Uterus (tissue), 4 donors: ENCODE data around the gene SLC13A3. TPM values are rescaled to one million over a fixed set of nuclear protein-coding genes. Genes with fewer than 3 reads are reported as not detected.

ENCODE experiments used
- DNase-seq, 2 donors: peaks; one replicate each; pipeline ENCODE4 v3.0.0-alpha.2; 2019 to 2020
- H3K27ac ChIP-seq, 2 donors: fragments of 200-600 bp; sonication (generic); 1 replicate in 1 of 2; 2 replicates in 1 of 2; pipeline ENCODE4 v1.5.1; 2016 to 2018
- H3K27me3 ChIP-seq, 2 donors: fragments of 200-600 bp; sonication (generic); one replicate each; pipeline ENCODE4 v1.5.1; 2018 to 2019; ENCODE audit warnings: control low read depth in 1 of 2
- H3K36me3 ChIP-seq, 2 donors: fragments of 200-600 bp; sonication (generic); one replicate each; pipeline ENCODE4 v1.5.1; 2019; ENCODE audit warnings: control low read depth in 1 of 2
- H3K4me1 ChIP-seq, 2 donors: fragments of 200-600 bp; sonication (generic); one replicate each; pipeline ENCODE4 v1.5.1; 2018 to 2019; ENCODE audit warnings: control low read depth in 1 of 2
- H3K4me3 ChIP-seq, 2 donors: fragments of 200-600 bp; sonication (generic); 1 replicate in 1 of 2; 2 replicates in 1 of 2; pipeline ENCODE4 v1.5.1; 2018 to 2019; ENCODE audit warnings: mild to moderate bottlenecking in 1 of 2
- H3K9me3 ChIP-seq, 2 donors: fragments of 200-600 bp; sonication (generic); one replicate each; pipeline ENCODE4 v1.5.1; 2019; ENCODE audit warnings: control low read depth in 1 of 2
- POLR2A ChIP-seq, 2 donors: fragments of 450-650 bp; IDR thresholded peaks; one replicate each; pipeline ENCODE4 v1.6.1; 2016; ENCODE audit warnings: antibody characterized with exemption in 2 of 2, mild to moderate bottlenecking in 1 of 2, moderate library complexity in 1 of 2
- intact Hi-C: fragments of 100-400 bp; cut with DNase I; formaldehyde crosslinking; loops from one replicate; pipeline ENCODE4 v1.15.1; 2023; ENCODE audit warnings: low total_unique reads
- total RNA-seq, 4 donors: library from RNA; depleted of rRNA in 3 of 4; stranded (reverse); fragments of >200 nt in 3 of 4; gene quantifications; one replicate each; pipeline versions ENCODE4 v1.1.0 to v1.2.4, GENCODE V29; 2014 to 2023
- TF ChIP-seq, protein P1 (sequence below), 4 experiments: fragments of 200-600 bp in 2 of 4; fragments of 450-650 bp in 2 of 4; sonication (generic) in 2 of 4; IDR thresholded peaks; one replicate each; pipeline ENCODE4 v1.5.1; 2016 to 2019; ENCODE audit warnings: antibody characterized with exemption in 4 of 4, mild to moderate bottlenecking in 2 of 4, moderate library complexity in 1 of 4
- donor health status: DM: yes; HTN: yes; CAD: no.

Gene SLC13A3
- total RNA-seq, 4 donors from 2014 or later, result under 0.01 to 4.2 (median 4.2) TPM; not detected in 1

DNA sequence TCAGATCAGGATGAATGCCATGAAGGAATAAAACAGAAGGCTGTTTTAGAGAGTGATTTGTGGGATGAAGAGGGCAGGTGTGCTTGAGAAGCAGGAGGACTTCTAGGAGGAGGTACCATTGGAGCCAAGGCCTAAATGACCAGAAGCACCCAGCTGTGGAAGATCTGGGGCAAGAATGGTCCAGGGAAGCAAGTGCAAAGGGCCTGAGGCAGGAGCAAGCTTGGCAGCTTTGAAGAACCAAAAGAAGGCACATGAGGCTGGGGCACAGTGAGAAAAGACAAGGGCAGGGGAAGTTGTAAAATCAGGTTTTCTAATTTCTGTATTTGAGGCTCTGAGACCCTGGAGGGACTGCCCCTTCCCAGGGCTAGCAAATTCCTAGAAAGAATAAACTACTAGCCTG, 9.8 kb downstream of the SLC13A3 start:
- Histone ChIP-seq H3K36me3 (no peaks in the 10 kb centered on the region), H3K27ac (no peak overlapping the region), H3K4me3 (no peak overlapping the region), H3K4me1 (no peaks in the 10 kb centered on the region), H3K27me3 (no peaks in the 10 kb centered on the region), H3K9me3 (no peaks in the 10 kb centered on the region)
- intact Hi-C loops, result no loop called here
- TF ChIP-seq, protein P1, sequence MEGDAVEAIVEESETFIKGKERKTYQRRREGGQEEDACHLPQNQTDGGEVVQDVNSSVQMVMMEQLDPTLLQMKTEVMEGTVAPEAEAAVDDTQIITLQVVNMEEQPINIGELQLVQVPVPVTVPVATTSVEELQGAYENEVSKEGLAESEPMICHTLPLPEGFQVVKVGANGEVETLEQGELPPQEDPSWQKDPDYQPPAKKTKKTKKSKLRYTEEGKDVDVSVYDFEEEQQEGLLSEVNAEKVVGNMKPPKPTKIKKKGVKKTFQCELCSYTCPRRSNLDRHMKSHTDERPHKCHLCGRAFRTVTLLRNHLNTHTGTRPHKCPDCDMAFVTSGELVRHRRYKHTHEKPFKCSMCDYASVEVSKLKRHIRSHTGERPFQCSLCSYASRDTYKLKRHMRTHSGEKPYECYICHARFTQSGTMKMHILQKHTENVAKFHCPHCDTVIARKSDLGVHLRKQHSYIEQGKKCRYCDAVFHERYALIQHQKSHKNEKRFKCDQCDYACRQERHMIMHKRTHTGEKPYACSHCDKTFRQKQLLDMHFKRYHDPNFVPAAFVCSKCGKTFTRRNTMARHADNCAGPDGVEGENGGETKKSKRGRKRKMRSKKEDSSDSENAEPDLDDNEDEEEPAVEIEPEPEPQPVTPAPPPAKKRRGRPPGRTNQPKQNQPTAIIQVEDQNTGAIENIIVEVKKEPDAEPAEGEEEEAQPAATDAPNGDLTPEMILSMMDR (IDR thresholded peaks at IDR 0.05), result no peak
- TF ChIP-seq POLR2A (IDR thresholded peaks at IDR 0.05), result no peak
- DNase-seq, result no peak

DNA sequence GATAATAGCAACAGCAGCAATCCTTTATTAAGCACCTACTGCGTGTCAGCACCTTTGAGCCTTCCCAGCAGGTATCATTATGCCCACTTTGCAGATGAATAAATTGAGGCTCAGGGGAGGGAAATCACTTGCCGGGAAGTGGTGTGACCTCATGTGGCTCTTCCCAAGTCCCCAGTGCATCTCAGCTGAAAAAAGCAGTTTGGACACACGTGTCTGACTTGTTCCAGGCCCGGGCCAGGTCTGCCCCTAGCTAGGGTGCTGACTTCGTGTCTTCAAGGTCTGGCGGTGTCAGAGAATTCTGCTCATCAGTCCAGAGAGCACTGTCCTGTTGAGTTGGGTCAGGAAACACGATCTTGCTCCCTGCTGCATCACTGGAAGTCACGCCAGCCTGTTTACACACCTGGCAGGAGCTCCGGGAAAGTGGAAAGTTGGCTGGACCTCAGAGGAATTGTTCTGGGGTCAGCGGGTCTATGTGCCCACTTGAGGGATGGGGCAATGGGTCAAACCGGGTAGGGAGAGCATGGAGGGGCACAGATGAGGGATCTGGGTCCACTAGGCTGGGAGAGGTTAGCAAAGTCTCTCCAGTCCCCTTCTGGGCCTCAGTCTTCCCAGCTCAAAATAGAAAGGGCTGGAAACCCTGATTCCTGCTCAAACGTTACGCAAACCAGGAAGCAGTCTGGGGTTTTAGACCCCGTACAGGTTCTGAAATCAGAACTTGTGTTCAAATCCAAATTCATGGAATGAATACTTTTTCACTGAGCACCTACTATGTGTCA, 10.5 kb downstream of the SLC13A3 start:
- DNase-seq, result no peak
- H3K4me3 ChIP-seq, result no peak overlapping the region
- H3K27ac ChIP-seq, result no peak overlapping the region
- H3K36me3 ChIP-seq, result no peaks in the 10 kb centered on the region
- no peaks in the 10 kb centered on the region for H3K27me3 ChIP-seq
- no peaks in the 10 kb centered on the region for H3K4me1 ChIP-seq
- intact Hi-C loops, result no loop called here
- no peaks in the 10 kb centered on the region for H3K9me3 ChIP-seq
- TF ChIP-seq, protein P1 (IDR thresholded peaks at IDR 0.05), result no peak
- TF ChIP-seq POLR2A (IDR thresholded peaks at IDR 0.05), result no peak

DNA sequence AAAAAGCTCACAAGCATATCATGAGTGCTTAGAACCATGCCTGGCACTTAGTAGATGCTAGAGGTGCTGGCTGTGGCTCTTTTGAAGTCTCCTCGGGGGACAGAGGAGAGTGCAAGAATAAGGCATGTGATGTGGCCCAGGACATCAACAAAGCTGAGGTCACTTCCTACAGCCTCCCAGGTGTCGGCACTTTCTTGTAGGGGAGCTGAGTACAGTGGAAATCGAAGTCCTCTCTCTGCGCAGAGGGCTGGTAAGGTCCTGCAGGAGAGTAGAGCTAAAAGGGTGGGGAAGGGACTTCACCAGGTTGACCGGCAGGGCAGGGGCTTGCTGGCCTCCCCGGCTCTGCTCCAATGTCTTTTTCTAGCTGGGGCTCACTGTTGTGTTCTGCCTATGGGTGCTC, 11.2 kb downstream of the SLC13A3 start:
- no peaks in the 10 kb centered on the region for H3K36me3 ChIP-seq
- H3K4me1 ChIP-seq, result no peaks in the 10 kb centered on the region
- no peak overlapping the region for H3K4me3 ChIP-seq
- no peak for DNase-seq
- no peak overlapping the region for H3K27ac ChIP-seq
- no peaks in the 10 kb centered on the region for H3K27me3 ChIP-seq
- no peak for TF ChIP-seq POLR2A (IDR thresholded peaks at IDR 0.05)
- TF ChIP-seq, protein P1 (IDR thresholded peaks at IDR 0.05), result no peak
- H3K9me3 ChIP-seq, result no peaks in the 10 kb centered on the region
- intact Hi-C loops, result no loop called here

DNA sequence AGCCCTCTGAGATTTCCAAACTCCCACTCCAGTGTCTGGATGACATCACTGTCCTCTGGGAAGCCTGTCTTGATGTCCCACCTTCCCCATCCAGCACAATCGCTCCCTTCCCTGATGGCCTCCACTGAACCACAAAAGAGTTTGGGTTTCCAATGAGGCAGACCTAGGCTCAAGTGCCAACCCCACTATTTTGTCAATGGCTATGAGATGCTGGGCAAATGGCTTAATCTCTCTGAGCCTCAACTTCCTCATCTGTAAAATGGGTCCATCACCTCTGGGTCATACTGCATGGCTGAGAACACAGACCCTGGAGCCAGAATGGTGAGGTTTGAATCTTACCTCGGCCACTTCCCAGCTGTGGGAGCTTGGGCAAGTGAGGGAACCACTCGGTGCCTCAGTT, 11.7 kb downstream of the SLC13A3 start:
- no peak for DNase-seq
- H3K27ac ChIP-seq, result no peak overlapping the region

DNA sequence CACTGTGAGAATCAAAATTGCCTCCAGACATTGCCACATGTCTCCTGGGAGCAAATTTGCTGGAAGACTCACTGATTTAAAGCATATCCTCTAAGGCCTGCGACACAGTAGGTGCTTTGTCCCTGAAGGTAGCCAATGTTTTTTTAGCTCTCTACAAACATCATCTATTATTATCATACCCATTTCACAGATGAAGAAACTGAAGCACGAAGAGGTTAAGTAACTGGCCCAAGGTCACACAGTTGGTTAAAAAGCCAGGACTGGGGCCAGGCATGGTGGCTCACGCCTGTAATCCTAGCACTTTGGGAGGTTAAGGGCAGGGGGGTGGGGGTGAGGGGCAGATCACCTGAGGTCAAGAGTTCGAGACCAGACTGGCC, 12.4 kb downstream of the SLC13A3 start:
- intact Hi-C loops, result no loop called here
- no peaks in the 10 kb centered on the region for H3K4me1 ChIP-seq
- DNase-seq, result no peak
- H3K27ac ChIP-seq, result no peak overlapping the region
- no peak overlapping the region for H3K4me3 ChIP-seq
- no peaks in the 10 kb centered on the region for H3K9me3 ChIP-seq
- no peaks in the 10 kb centered on the region for H3K27me3 ChIP-seq
- TF ChIP-seq POLR2A (IDR thresholded peaks at IDR 0.05), result no peak
- no peaks in the 10 kb centered on the region for H3K36me3 ChIP-seq

More for the DNA sequence above, 11.7 kb downstream of the SLC13A3 start:
- no peaks in the 10 kb centered on the region for H3K4me1 ChIP-seq
- TF ChIP-seq POLR2A (IDR thresholded peaks at IDR 0.05), result no peak
- TF ChIP-seq, protein P1 (IDR thresholded peaks at IDR 0.05), result no peak
- H3K4me3 ChIP-seq, result no peak overlapping the region
- H3K27me3 ChIP-seq, result no peaks in the 10 kb centered on the region
- H3K9me3 ChIP-seq, result no peaks in the 10 kb centered on the region
- intact Hi-C loops, result no loop called here
- H3K36me3 ChIP-seq, result no peaks in the 10 kb centered on the region
